ENCODE measurements around the gene BARHL2. TPM values are rescaled to one million over a fixed set of nuclear protein-coding genes. Genes with fewer than 3 reads are reported as not detected.

The BARHL2 gene
- not detected for polyA plus RNA-seq

GRCh38 chr1:90716552-90717355 lies at the start of gene BARHL2:
BARHL2 (minus strand) TSS chr1:90717302; CDS start chr1:90717195, 107 bp downstream.
- peaks cover 16 to 64% of the 10 kb centered on the region in 2 donors for H3K27me3 ChIP-seq (ENCODE audit: control insufficient read depth in 1 of 2, insufficient read depth in 2 of 2, low read length in 2 of 2)
- peaks cover 0 to 6% of the 10 kb centered on the region in 2 donors for H3K4me1 ChIP-seq (ENCODE audit: control insufficient read depth in 2 of 2, insufficient read depth in 2 of 2, low read length in 1 of 2)
- H3K27ac ChIP-seq (ENCODE audit: low read depth in 2 of 2, low read length in 1 of 2) = no peak within 1 kb of the TSS
- 9 to 11% methylated on average over 50 to 58 of the region's 58 CpGs for WGBS, 2 donors
- no peaks in the 10 kb centered on the region for H3K36me3 ChIP-seq (ENCODE audit: control insufficient read depth in 2 of 2, insufficient read depth in 2 of 2, low read length in 1 of 2)
- peak within 1 kb of the TSS; percentile 38 to 41 for H3K4me3 ChIP-seq (ENCODE audit: low read depth in 1 of 2, low read length in 2 of 2)
- H3K9me3 ChIP-seq (ENCODE audit: control insufficient read depth in 2 of 2, insufficient read depth in 1 of 2, low read depth in 1 of 2, low read length in 1 of 2) = peaks cover 8 to 32% of the 10 kb centered on the region in 2 donors

- H3K9me3 ChIP-seq (ENCODE audit: control insufficient read depth in 2 of 2, insufficient read depth in 1 of 2, low read depth in 1 of 2, low read length in 1 of 2) = no peaks in the 10 kb centered on the region
- H3K27ac ChIP-seq (ENCODE audit: low read depth in 2 of 2, low read length in 1 of 2) = no peak overlapping the region
- no peaks in the 10 kb centered on the region for H3K27me3 ChIP-seq (ENCODE audit: control insufficient read depth in 1 of 2, insufficient read depth in 2 of 2, low read length in 2 of 2)
- H3K4me1 ChIP-seq (ENCODE audit: control insufficient read depth in 2 of 2, insufficient read depth in 2 of 2, low read length in 1 of 2) = no peaks in the 10 kb centered on the region
- H3K4me3 ChIP-seq (ENCODE audit: low read depth in 1 of 2, low read length in 2 of 2) = no peak overlapping the region
- H3K36me3 ChIP-seq (ENCODE audit: control insufficient read depth in 2 of 2, insufficient read depth in 2 of 2, low read length in 1 of 2) = no peaks in the 10 kb centered on the region
- 82% methylated on average over 6 of the region's 6 CpGs for WGBS, 2 donors
Measured at GRCh38 chr1:90763930-90764329, 46.8 kb upstream of the BARHL2 start.

- WGBS, 2 donors = 77 to 79% methylated on average over 3 of the region's 3 CpGs
- no peaks in the 10 kb centered on the region for H3K4me1 ChIP-seq (ENCODE audit: control insufficient read depth in 2 of 2, insufficient read depth in 2 of 2, low read length in 1 of 2)
- H3K27ac ChIP-seq (ENCODE audit: low read depth in 2 of 2, low read length in 1 of 2) = no peak overlapping the region
- no peaks in the 10 kb centered on the region for H3K36me3 ChIP-seq (ENCODE audit: control insufficient read depth in 2 of 2, insufficient read depth in 2 of 2, low read length in 1 of 2)
- H3K9me3 ChIP-seq (ENCODE audit: control insufficient read depth in 2 of 2, insufficient read depth in 1 of 2, low read depth in 1 of 2, low read length in 1 of 2) = no peaks in the 10 kb centered on the region
- H3K4me3 ChIP-seq (ENCODE audit: low read depth in 1 of 2, low read length in 2 of 2) = no peak overlapping the region
- H3K27me3 ChIP-seq (ENCODE audit: control insufficient read depth in 1 of 2, insufficient read depth in 2 of 2, low read length in 2 of 2) = no peaks in the 10 kb centered on the region
Measured at GRCh38 chr1:90763506-90763905, 46.4 kb upstream of the BARHL2 start.

- H3K4me3 ChIP-seq (ENCODE audit: low read depth in 1 of 2, low read length in 2 of 2) = no peak overlapping the region
- H3K9me3 ChIP-seq (ENCODE audit: control insufficient read depth in 2 of 2, insufficient read depth in 1 of 2, low read depth in 1 of 2, low read length in 1 of 2) = no peaks in the 10 kb centered on the region
- no peaks in the 10 kb centered on the region for H3K4me1 ChIP-seq (ENCODE audit: control insufficient read depth in 2 of 2, insufficient read depth in 2 of 2, low read length in 1 of 2)
- no peaks in the 10 kb centered on the region for H3K36me3 ChIP-seq (ENCODE audit: control insufficient read depth in 2 of 2, insufficient read depth in 2 of 2, low read length in 1 of 2)
- no peaks in the 10 kb centered on the region for H3K27me3 ChIP-seq (ENCODE audit: control insufficient read depth in 1 of 2, insufficient read depth in 2 of 2, low read length in 2 of 2)
- 28 to 33% methylated on average over 12 of the region's 12 CpGs for WGBS, 2 donors
- no peak overlapping the region for H3K27ac ChIP-seq (ENCODE audit: low read depth in 2 of 2, low read length in 1 of 2)
Measured at GRCh38 chr1:90761781-90762589, 44.9 kb upstream of the BARHL2 start.

GRCh38 chr1:90761156-90761555 lies 44.1 kb upstream of the BARHL2 start:
- H3K27me3 ChIP-seq (ENCODE audit: control insufficient read depth in 1 of 2, insufficient read depth in 2 of 2, low read length in 2 of 2) = no peaks in the 10 kb centered on the region
- no peaks in the 10 kb centered on the region for H3K9me3 ChIP-seq (ENCODE audit: control insufficient read depth in 2 of 2, insufficient read depth in 1 of 2, low read depth in 1 of 2, low read length in 1 of 2)
- 75 to 84% methylated on average over 7 of the region's 7 CpGs for WGBS, 2 donors
- no peaks in the 10 kb centered on the region for H3K36me3 ChIP-seq (ENCODE audit: control insufficient read depth in 2 of 2, insufficient read depth in 2 of 2, low read length in 1 of 2)
- no peaks in the 10 kb centered on the region for H3K4me1 ChIP-seq (ENCODE audit: control insufficient read depth in 2 of 2, insufficient read depth in 2 of 2, low read length in 1 of 2)
- no peak overlapping the region for H3K4me3 ChIP-seq (ENCODE audit: low read depth in 1 of 2, low read length in 2 of 2)
- H3K27ac ChIP-seq (ENCODE audit: low read depth in 2 of 2, low read length in 1 of 2) = no peak overlapping the region

- H3K27ac ChIP-seq (ENCODE audit: low read depth in 2 of 2, low read length in 1 of 2) = no peak overlapping the region
- no peaks in the 10 kb centered on the region for H3K27me3 ChIP-seq (ENCODE audit: control insufficient read depth in 1 of 2, insufficient read depth in 2 of 2, low read length in 2 of 2)
- H3K36me3 ChIP-seq (ENCODE audit: control insufficient read depth in 2 of 2, insufficient read depth in 2 of 2, low read length in 1 of 2) = no peaks in the 10 kb centered on the region
- H3K4me3 ChIP-seq (ENCODE audit: low read depth in 1 of 2, low read length in 2 of 2) = no peak overlapping the region
- WGBS, 2 donors = 56 to 59% methylated on average over 1 of the region's 1 CpG
- H3K4me1 ChIP-seq (ENCODE audit: control insufficient read depth in 2 of 2, insufficient read depth in 2 of 2, low read length in 1 of 2) = no peaks in the 10 kb centered on the region
- H3K9me3 ChIP-seq (ENCODE audit: control insufficient read depth in 2 of 2, insufficient read depth in 1 of 2, low read depth in 1 of 2, low read length in 1 of 2) = no peaks in the 10 kb centered on the region
Measured at GRCh38 chr1:90753556-90753955, 36.5 kb upstream of the BARHL2 start.

GRCh38 chr1:90748668-90749067 lies 31.6 kb upstream of the BARHL2 start:
- no peak overlapping the region for H3K27ac ChIP-seq (ENCODE audit: low read depth in 2 of 2, low read length in 1 of 2)
- no peaks in the 10 kb centered on the region for H3K4me1 ChIP-seq (ENCODE audit: control insufficient read depth in 2 of 2, insufficient read depth in 2 of 2, low read length in 1 of 2)
- H3K4me3 ChIP-seq (ENCODE audit: low read depth in 1 of 2, low read length in 2 of 2) = no peak overlapping the region
- no peaks in the 10 kb centered on the region for H3K36me3 ChIP-seq (ENCODE audit: control insufficient read depth in 2 of 2, insufficient read depth in 2 of 2, low read length in 1 of 2)
- no peaks in the 10 kb centered on the region for H3K9me3 ChIP-seq (ENCODE audit: control insufficient read depth in 2 of 2, insufficient read depth in 1 of 2, low read depth in 1 of 2, low read length in 1 of 2)
- no peaks in the 10 kb centered on the region for H3K27me3 ChIP-seq (ENCODE audit: control insufficient read depth in 1 of 2, insufficient read depth in 2 of 2, low read length in 2 of 2)

GRCh38 chr1:90746857-90747256 lies 29.8 kb upstream of the BARHL2 start:
- Histone ChIP-seq H3K4me1 (ENCODE audit: control insufficient read depth in 2 of 2, insufficient read depth in 2 of 2, low read length in 1 of 2) (no peaks in the 10 kb centered on the region), H3K9me3 (ENCODE audit: control insufficient read depth in 2 of 2, insufficient read depth in 1 of 2, low read depth in 1 of 2, low read length in 1 of 2) (no peaks in the 10 kb centered on the region), H3K4me3 (ENCODE audit: low read depth in 1 of 2, low read length in 2 of 2) (no peak overlapping the region), H3K27ac (ENCODE audit: low read depth in 2 of 2, low read length in 1 of 2) (no peak overlapping the region), H3K27me3 (ENCODE audit: control insufficient read depth in 1 of 2, insufficient read depth in 2 of 2, low read length in 2 of 2) (no peaks in the 10 kb centered on the region), H3K36me3 (ENCODE audit: control insufficient read depth in 2 of 2, insufficient read depth in 2 of 2, low read length in 1 of 2) (no peaks in the 10 kb centered on the region)
- WGBS, 2 donors = 87 to 90% methylated on average over 1 of the region's 1 CpG

- Histone ChIP-seq H3K36me3 (ENCODE audit: control insufficient read depth in 2 of 2, insufficient read depth in 2 of 2, low read length in 1 of 2) (no peaks in the 10 kb centered on the region), H3K4me3 (ENCODE audit: low read depth in 1 of 2, low read length in 2 of 2) (no peak overlapping the region), H3K27me3 (ENCODE audit: control insufficient read depth in 1 of 2, insufficient read depth in 2 of 2, low read length in 2 of 2) (no peaks in the 10 kb centered on the region), H3K9me3 (ENCODE audit: control insufficient read depth in 2 of 2, insufficient read depth in 1 of 2, low read depth in 1 of 2, low read length in 1 of 2) (peaks cover 0 to 2% of the 10 kb centered on the region in 2 donors), H3K4me1 (ENCODE audit: control insufficient read depth in 2 of 2, insufficient read depth in 2 of 2, low read length in 1 of 2) (no peaks in the 10 kb centered on the region), H3K27ac (ENCODE audit: low read depth in 2 of 2, low read length in 1 of 2) (no peak overlapping the region)
- WGBS, 2 donors = 92 to 96% methylated on average over 2 of the region's 2 CpGs
Measured at GRCh38 chr1:90745972-90746371, 28.9 kb upstream of the BARHL2 start.
